ENCODE measurements around the gene HLA-DOB.

DNA sequence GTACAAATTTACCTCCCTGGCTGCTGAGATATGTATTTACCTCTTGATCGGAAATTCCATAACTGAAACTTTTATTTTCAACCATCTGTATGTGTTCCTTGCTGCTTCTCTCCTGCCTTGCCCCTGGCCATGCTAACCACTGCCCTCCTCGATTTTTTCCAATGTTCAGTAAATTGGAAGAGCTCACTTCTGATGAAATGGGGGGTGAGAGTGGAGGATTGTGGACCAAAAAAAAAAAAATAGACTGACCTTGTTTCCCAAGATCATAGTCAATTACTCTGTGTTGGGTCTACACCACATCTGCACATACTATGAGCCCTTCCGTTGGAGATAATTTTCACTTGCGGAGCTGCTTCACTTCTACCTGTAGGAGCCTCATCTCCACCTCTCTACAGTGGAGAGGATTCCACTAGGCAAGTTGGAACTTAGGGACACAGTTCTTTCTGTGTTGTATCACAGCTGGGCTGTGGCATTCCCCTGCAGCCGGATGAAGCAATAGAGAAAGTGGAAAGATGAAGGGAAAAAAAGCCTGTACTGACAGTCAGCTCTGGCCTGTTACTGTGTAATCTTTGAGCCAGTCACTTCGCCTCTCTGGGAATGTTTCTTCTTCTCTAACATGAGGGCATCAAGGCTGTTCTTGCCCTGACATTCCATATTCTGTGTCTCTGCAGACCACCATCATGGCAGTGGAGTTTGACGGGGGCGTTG lies 38.8 kb upstream of the HLA-DOB start:
- TF ChIP-seq NFIC (IDR thresholded peaks at IDR 0.05) (no peak), RAD21 (IDR thresholded peaks at IDR 0.05; ENCODE audit: low read depth) (no peak), CEBPB (IDR thresholded peaks at IDR 0.05) (no peak), USF1 (IDR thresholded peaks at IDR 0.05) (no peak), CREB1 (IDR thresholded peaks at IDR 0.05; ENCODE audit: low read depth) (no peak), MAX (IDR thresholded peaks at IDR 0.05) (no peak), TEAD4 (IDR thresholded peaks at IDR 0.05) (no peak), FOXM1 (IDR thresholded peaks at IDR 0.05; ENCODE audit: borderline replicate concordance, low read depth) (no peak), TAF1 (IDR thresholded peaks at IDR 0.05; ENCODE audit: low read depth) (no peak)
- TF ChIP-seq, protein P1, sequence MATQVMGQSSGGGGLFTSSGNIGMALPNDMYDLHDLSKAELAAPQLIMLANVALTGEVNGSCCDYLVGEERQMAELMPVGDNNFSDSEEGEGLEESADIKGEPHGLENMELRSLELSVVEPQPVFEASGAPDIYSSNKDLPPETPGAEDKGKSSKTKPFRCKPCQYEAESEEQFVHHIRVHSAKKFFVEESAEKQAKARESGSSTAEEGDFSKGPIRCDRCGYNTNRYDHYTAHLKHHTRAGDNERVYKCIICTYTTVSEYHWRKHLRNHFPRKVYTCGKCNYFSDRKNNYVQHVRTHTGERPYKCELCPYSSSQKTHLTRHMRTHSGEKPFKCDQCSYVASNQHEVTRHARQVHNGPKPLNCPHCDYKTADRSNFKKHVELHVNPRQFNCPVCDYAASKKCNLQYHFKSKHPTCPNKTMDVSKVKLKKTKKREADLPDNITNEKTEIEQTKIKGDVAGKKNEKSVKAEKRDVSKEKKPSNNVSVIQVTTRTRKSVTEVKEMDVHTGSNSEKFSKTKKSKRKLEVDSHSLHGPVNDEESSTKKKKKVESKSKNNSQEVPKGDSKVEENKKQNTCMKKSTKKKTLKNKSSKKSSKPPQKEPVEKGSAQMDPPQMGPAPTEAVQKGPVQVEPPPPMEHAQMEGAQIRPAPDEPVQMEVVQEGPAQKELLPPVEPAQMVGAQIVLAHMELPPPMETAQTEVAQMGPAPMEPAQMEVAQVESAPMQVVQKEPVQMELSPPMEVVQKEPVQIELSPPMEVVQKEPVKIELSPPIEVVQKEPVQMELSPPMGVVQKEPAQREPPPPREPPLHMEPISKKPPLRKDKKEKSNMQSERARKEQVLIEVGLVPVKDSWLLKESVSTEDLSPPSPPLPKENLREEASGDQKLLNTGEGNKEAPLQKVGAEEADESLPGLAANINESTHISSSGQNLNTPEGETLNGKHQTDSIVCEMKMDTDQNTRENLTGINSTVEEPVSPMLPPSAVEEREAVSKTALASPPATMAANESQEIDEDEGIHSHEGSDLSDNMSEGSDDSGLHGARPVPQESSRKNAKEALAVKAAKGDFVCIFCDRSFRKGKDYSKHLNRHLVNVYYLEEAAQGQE (IDR thresholded peaks at IDR 0.05; ENCODE audit: low read depth) = no peak
